HG03045 (cell line): ENCODE results near the gene MMS19.
"Not testable (repeated sequence)": the region's sequence is repeated elsewhere in the genome, so short reads cannot be mapped to it uniquely, and the experiment has no call there.

ENCODE experiments used
- ATAC-seq: cut with Tn5 transposase; IDR thresholded peaks from one replicate; pipeline ENCODE4 v1.9.1; 2021; ENCODE audit warnings: mild to moderate bottlenecking, moderate library complexity; ENCODE audit not compliant: unreplicated experiment

The MMS19 gene

GRCh38 chr10:97503406-97503805, 5.2 kb upstream of the MMS19 start:
- ATAC-seq: no peak

DNA sequence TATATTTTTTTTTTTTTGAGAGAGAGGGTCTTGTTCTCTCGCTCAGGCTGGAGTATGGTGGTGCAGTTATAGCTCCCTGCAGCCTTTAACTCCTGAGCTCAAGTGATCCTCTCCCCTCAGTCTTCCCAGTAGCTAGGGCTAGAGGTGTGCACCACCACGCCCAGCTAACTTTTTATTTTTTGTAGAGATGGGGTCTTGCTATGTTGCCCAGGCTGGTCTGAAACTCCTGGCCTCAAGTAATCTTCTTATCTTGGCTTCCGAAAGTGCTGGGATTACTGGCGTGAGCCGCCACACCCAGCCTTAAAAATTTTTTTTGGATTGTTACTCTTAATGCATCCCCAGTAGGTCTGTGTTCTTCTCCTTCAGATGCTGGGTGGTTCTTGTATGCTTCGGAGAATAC, 4.7 kb upstream of the MMS19 start:
- no peak for ATAC-seq

GRCh38 chr10:97500297-97500575, 2.0 kb upstream of the MMS19 start:
- no peak for ATAC-seq

- no peak for ATAC-seq
Observed at GRCh38 chr10:97499561-97500296, 1.5 kb upstream of the MMS19 start.

DNA sequence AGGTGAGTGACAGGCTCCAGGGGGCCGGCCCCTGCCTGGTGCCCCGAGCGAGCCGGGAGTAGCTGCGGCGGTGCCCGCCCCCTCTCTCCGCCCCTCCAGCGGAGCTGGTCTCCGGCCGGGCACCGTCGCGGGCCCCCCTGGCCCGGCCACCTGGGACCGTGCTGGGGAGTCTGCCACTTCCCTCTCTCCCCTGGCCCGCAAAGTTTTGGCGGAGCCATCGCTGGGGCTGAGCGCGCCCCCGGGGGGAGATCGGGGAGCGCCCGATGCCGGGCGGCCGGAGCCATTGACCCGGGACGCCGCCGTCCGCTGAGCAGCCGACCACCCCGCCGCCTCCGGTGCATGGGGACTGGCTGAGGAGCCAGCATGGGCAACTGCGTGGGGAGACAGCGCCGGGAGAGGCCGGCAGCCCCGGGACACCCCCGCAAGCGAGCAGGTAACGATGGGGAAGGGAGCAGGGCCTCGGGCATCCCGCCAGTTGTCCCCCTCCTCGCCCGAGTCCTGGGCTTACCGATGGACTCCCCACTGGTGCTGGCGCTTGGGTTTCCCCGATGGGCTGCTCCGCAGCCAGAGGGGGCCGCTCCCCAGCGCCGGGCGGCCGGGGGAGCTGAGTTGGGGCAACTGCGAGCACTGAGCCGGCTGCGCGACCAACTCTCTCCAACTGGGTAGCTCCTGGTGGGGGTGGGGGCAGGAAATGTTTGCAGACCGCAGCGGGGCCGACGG, 779 bp upstream of the MMS19 start, which contains the start of gene UBTD1:
TSS of gene UBTD1 (plus strand) at position 84 of the 720 bp plus-strand sequence. CDS start at position 364, 280 bp downstream.
- ATAC-seq: peak; percentile 2

DNA sequence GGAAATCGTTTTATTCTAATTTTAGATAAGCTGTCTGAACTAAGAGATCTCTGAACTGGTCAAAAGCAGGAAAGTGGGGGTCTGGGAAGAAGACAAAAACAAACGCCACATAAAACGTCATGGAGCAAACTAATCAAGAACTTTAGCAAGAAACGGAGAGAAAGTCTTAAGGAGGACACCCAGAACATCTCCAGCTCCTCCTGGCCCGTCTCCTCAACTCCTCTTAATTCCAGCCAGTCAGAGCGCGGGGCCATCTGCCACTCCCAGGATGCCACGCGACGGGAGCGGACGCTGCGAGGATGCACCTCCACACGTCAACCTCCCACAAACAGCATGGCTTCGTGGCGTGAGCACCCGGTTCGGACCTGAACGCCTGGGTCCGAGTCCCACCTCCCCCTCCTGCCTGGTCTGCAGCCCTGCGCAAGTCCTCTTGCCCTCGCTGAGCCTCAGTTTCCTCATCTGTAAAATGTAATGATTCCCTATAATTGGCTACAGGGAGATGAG, 598 bp downstream of the MMS19 start:
- ATAC-seq: no peak

- no peak for ATAC-seq
Observed at GRCh38 chr10:97494863-97495506, 3.2 kb downstream of the MMS19 start.

- ATAC-seq: no peak
Observed at GRCh38 chr10:97494151-97494550, 4.1 kb downstream of the MMS19 start.

- no peak for ATAC-seq
Observed at GRCh38 chr10:97490592-97490991, 7.6 kb downstream of the MMS19 start.

GRCh38 chr10:97485647-97486281, 12.5 kb downstream of the MMS19 start:
- no peak for ATAC-seq

GRCh38 chr10:97483921-97484320, 14.3 kb downstream of the MMS19 start:
- ATAC-seq: no peak

DNA sequence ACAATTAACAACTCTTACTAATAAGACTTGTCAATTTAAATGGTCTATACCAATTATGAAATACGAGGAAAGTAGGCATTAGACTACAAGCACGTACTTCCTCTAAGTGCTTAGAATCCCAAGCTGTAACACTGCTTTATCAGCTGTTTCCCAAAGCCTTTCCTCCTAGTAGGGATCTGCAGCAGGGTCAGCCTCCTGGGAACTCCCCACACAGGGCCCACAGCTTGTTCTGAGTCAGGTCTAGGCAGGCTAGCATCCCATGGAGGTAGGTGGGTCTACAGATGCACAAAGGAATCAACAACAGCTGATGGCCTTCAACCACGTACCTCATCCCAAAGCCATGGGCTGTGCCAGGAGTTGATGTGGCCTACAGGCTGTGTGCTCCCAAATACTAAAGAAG, 14.7 kb downstream of the MMS19 start:
- no peak for ATAC-seq

DNA sequence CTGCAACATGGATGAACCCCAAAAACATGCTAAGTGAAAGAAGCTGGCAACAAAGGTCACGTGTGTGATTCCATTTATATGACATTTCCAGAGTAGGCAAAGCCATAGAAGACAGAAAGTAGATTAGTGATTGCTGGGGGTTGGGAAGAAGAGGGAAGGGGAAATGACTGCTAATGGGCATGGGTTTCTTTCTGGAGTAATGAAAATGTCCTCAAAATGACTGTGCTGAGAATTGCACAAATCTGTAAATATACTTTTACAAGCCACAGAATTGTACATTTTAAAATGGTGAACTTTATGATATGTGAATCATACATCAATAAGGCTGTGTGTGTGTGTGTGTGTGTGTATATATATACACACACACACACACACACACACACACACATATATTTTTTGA, 15.8 kb downstream of the MMS19 start:
- no peak for ATAC-seq

- ATAC-seq: no peak
Observed at GRCh38 chr10:97481071-97481470, 17.2 kb downstream of the MMS19 start.

- no peak for ATAC-seq
Observed at GRCh38 chr10:97479939-97480338, 18.3 kb downstream of the MMS19 start.

GRCh38 chr10:97479410-97479809, 18.8 kb downstream of the MMS19 start:
- not testable (repeated sequence) for ATAC-seq

GRCh38 chr10:97475936-97476594, 22.2 kb downstream of the MMS19 start:
- no peak for ATAC-seq

DNA sequence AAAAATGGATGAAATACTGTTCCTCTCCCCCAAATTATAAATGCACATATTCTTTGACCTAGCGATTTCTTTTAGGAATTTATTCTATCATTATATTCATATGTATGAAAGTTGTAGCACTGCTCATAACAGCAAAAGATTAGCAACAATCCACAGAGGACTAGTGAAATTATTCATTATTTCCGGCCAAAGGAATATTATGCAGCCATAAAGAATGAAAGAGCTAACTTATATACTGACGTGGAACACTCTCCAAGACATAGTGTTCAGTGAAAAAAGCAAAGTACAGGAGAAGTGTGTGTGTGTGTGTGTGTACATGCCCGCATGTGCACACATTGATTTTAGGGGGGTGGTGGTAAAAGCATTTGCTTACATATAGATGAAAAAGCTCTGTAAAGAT, 23.3 kb downstream of the MMS19 start:
- no peak for ATAC-seq

GRCh38 chr10:97468781-97469180, 29.4 kb downstream of the MMS19 start:
- not testable (repeated sequence) for ATAC-seq

DNA sequence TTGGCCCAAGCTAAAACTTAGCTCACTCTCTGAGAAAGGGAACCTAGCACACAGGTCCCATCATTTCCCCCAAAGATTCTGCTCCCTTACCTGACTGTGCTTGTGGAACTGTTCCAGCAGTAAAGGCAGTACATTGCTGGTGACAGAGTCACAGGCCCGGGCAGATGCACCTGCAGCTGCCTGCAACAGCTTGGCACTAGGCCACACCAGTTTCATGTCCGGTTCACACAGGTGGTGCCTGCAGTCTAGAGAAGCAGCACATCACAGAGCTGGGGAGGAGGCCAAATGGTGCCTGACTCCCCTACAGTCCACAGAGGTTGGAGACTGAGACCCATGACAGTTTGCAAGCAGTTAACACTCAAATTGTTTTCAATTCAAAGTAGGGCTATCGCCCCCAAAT, 30.1 kb downstream of the MMS19 start:
- no peak for ATAC-seq

- no peak for ATAC-seq
Observed at GRCh38 chr10:97466755-97467154, 31.5 kb downstream of the MMS19 start.
